IPS-20b (cell line): Measurements from ENCODE around the gene SYS1.

Experiments
- H3K27ac ChIP-seq: one replicate; pipeline ENCODE4 v1.5.1; 2013; ENCODE audit warnings: low read length
- H3K27me3 ChIP-seq: 2 replicates; pipeline ENCODE4 v1.6.1; 2013; ENCODE audit warnings: mild to moderate bottlenecking, low read length, inconsistent platforms; ENCODE audit not compliant: insufficient read depth
- H3K36me3 ChIP-seq: 2 replicates; pipeline ENCODE4 v1.6.1; 2013; ENCODE audit warnings: low read depth, mild to moderate bottlenecking, inconsistent platforms, low read length, moderate library complexity; ENCODE audit not compliant: insufficient read depth
- H3K4me1 ChIP-seq: 2 replicates; pipeline ENCODE4 v1.6.1; 2013; ENCODE audit warnings: mild to moderate bottlenecking, control low read depth, inconsistent platforms, low read length, moderate library complexity; ENCODE audit not compliant: insufficient read depth
- H3K4me3 ChIP-seq: 2 replicates; pipeline ENCODE4 v1.5.1; 2013; ENCODE audit warnings: mild to moderate bottlenecking, low read length, inconsistent platforms
- H3K9ac ChIP-seq: 2 replicates; pipeline ENCODE4 v1.6.1; 2013; ENCODE audit warnings: low read depth, mild to moderate bottlenecking, inconsistent platforms, low read length, moderate library complexity
- H3K9me3 ChIP-seq: 2 replicates; pipeline ENCODE4 v1.6.1; 2013; ENCODE audit warnings: mild to moderate bottlenecking, low read depth, low read length, inconsistent platforms; ENCODE audit not compliant: insufficient read depth

SYS1 gene

DNA sequence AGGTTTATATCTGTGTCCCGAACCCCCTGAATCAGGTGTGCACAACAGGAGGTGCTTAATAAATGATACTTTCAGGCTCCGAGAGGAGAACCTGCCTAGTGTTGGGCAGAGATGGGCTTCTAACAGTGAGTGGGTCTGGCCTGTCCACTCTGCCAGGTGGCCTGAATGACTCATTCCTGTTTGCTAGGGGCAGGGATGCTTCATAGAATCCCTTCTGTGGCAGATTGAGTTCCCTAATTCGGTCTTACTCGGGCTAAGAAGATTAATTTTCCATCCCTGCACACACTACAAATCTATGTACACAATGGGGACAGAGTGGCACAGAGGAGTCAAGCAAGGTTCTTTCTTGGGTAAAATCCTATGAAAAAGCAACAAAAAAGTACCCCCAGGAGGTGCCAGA is 34.5 kb upstream of the SYS1 start:
- H3K36me3 ChIP-seq: peaks cover 75% of the 10 kb centered on the region
- H3K9ac ChIP-seq: no peak overlapping the region

DNA sequence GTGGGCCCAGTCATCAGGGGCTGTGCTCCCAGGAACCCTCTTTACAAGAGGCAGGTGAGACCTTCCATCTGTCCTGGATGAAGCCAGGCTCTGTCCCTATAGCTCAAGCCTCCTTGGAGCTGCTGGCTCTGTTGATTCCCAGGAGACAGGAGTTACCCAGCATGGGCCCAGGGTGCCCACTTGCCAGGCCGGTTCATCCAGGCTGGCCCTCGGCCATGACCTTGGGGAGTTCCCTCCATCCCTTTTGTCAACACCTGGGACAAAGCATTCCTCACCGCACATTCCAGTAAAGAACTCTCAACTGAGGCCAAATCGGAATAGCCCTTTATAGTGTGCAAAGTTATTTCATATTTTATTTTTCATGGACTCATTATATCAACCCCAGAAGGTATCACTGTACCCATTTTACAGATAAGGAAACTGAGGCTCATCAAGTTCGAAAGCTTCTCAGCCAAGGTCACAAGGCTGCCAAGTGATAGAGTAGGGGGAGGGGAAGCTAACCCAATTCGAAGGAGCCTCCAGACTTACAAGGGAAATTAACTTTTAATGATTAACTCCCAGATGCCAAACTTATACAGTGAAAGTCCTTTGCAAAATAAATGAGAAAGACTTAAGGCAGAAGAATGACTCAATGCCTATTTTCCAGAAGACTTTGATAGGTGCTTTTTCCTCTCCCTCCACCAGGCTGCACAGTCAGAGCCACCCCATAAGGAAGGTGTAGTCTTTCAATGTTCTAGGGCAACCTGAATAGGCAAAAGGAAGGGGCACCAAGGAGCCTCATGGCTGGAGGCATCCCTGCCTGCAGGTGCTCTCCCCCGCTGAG is 33.2 kb upstream of the SYS1 start:
- no peak overlapping the region for H3K4me3 ChIP-seq
- peaks cover 76% of the 10 kb centered on the region for H3K36me3 ChIP-seq
- H3K9ac ChIP-seq: no peak overlapping the region
- H3K9me3 ChIP-seq: no peaks in the 10 kb centered on the region
- no peaks in the 10 kb centered on the region for H3K4me1 ChIP-seq
- H3K27ac ChIP-seq: no peak overlapping the region
- H3K27me3 ChIP-seq: no peaks in the 10 kb centered on the region

More for the DNA sequence above, 34.5 kb upstream of the SYS1 start:
- Histone ChIP-seq H3K4me1 (no peaks in the 10 kb centered on the region), H3K27ac (no peak overlapping the region), H3K9me3 (no peaks in the 10 kb centered on the region), H3K27me3 (no peaks in the 10 kb centered on the region), H3K4me3 (no peak overlapping the region)

DNA sequence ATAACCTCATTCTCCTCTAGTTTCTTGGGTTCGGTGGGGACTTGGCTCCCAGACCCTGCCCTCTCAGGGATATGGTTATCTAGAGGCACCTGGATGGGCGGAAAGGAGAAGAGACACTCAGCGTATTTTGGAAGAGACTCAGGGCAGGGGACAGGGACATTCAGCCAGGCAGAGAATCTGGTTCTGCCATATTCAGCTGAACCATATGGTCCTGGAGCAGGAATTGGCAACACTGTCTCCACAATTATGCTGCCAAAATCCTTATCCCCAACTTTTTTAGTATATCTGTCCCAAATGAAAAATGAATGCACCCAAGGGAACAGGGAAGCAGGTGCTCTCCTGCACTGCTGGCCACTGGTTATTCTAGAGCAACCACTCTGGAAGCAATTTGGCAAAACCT is 32.5 kb upstream of the SYS1 start:
- H3K36me3 ChIP-seq: peaks cover 79% of the 10 kb centered on the region
- no peak overlapping the region for H3K4me3 ChIP-seq
- no peaks in the 10 kb centered on the region for H3K9me3 ChIP-seq
- no peak overlapping the region for H3K27ac ChIP-seq
- no peak overlapping the region for H3K9ac ChIP-seq
- H3K27me3 ChIP-seq: no peaks in the 10 kb centered on the region
- H3K4me1 ChIP-seq: no peaks in the 10 kb centered on the region

DNA sequence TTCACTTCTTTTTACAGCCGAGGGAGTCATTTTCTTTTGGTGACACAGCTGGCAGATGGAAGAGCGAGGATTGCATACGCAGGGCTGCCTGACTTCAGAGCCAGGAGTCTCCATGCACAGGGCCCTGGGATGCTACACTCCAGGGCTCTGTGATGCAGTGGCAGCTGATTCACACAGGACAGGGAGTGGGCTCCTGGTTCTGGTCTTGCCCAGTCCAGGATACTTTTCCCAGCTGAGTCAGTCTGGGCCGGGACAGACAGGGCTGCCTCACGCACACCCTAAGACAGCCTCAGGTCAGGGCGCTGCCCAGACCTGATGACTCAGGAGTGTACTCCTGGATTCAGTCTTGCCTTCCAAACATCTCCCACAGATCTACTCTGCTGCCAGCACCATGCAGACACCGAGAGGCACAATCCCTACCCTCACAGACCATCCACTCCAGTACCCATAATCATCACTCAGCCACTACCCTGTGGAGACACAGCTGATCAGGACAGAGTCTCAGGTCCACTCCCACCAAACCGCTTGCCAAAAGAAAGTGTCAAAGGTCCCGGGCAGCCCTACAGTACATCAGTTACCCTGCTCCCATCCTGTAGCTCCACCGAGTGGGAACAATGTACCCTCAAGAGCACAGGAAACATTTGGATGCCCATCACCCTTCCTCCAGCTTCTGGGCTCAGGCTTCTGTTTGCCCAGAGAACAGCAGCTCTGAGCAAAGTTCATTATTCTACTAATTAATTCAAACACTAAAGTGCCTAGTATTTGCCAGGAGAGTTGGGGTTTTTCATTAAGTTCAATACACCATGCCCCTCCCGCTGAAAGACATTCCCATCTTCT is 26.2 kb upstream of the SYS1 start:
- Histone ChIP-seq H3K9ac (no peak overlapping the region), H3K27ac (no peak overlapping the region), H3K27me3 (no peaks in the 10 kb centered on the region), H3K4me3 (no peak overlapping the region), H3K9me3 (no peaks in the 10 kb centered on the region), H3K4me1 (peaks cover 43% of the 10 kb centered on the region), H3K36me3 (peaks cover 41% of the 10 kb centered on the region)

DNA sequence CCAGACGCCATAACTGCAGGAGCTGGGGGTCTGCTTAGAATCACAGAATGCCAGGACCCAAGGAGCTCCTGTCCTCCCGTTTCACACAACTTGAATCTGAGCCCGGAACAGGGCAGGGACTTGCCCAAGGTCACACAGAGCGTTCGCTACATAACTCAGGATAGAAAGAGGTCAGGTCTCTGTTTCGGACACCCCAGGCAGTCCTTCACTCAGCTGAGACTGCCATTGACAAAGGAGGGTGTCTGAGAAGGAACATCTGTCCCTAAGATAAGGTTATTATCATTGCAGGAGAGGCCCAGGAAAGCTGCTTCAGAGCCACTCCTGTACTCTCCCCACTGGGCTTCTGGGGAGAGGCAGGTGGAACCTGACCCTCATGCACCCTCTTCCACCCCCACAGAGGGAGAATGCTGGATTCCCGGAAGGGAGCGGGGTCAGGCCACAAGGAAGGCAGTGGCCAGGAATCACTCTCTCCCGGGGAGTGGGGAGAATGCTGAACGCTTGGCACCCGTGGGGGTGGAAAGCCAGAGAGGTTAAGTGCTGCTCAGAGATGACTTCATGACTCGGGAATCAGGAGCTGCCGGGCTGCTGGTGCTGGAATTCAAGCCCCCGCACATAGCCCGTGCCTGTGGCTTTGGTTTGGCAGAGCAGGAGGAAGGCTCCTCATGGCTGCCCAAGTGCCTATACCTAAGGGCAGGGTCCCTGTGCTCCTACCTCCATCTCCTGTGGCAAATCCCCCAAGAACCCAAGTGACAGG is 25.4 kb upstream of the SYS1 start:
- Histone ChIP-seq H3K9me3 (no peaks in the 10 kb centered on the region), H3K27ac (no peak overlapping the region), H3K36me3 (peaks cover 33% of the 10 kb centered on the region), H3K4me1 (peaks cover 48% of the 10 kb centered on the region), H3K27me3 (no peaks in the 10 kb centered on the region), H3K9ac (peak overlapping the region; percentile 28; the same call in 1 of the 2 replicates), H3K4me3 (no peak overlapping the region)

DNA sequence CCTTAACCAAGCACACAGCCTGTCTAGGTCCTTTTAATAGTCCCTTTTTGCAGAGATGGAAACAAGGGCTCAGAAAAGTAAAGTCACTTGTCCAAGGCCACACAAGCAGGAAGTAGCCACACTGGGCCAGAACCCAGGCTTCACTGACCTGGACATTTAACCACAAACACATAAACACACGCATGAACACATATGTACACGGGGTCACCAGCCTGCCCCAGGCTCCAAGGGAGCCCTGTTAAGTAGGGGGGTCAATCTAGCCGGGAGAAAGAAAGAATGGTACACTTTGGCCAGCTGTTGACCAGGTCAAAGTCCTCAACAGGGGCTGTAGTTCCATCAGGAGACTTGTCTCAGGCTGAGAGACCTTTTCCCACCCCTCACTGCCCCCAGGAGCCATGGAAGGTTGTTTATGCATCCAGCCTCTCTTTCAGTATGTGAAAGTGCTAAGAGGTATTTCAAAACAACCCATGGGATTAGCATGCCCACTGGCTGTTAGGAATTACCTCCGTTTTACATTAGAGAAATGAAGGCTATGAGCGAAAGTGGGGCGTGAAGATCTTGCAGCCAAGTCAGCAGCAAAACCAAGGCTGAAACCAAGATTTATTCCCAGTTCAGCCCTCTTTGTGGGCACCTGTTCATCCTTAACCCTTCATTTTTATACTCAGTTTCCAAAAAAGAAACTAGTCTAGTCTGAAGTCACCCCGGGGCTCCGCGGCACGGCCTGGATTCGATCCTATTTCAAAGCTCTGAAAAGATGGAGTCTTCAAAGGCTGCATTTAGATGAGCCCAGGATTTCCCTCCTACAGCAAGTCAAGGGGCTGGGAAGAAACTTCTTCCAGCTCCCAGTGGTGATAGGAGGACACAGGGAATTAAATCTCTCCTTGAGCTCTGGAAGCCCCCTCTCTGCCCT is 24.6 kb upstream of the SYS1 start:
- H3K27ac ChIP-seq: no peak overlapping the region

DNA sequence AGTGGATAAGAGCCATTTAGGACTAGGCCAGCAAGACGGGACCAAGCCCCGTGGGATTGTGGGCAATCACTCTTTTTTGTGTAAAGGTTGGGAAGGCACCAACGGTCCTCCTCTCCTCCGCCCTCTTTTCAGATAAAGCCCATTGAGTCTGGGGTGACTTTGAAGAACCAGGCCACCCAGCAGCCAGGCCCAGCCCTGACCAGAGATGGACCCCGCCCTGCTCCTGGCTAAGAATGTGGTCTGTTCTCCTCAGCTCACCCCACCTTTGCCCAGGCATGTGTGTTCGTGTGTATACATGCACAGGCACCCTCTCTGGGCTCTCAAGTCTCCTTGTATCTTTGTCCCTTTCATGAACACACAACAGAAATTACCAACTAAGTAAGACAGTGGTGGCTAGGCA is 23.9 kb upstream of the SYS1 start:
- peaks cover 64% of the 10 kb centered on the region for H3K4me1 ChIP-seq
- no peak overlapping the region for H3K4me3 ChIP-seq
- no peak overlapping the region for H3K9ac ChIP-seq
- peaks cover 26% of the 10 kb centered on the region for H3K36me3 ChIP-seq
- H3K27ac ChIP-seq: no peak overlapping the region
- no peaks in the 10 kb centered on the region for H3K27me3 ChIP-seq
- no peaks in the 10 kb centered on the region for H3K9me3 ChIP-seq

More for the DNA sequence above, 24.6 kb upstream of the SYS1 start:
- Histone ChIP-seq H3K36me3 (peaks cover 26% of the 10 kb centered on the region), H3K4me1 (peaks cover 57% of the 10 kb centered on the region), H3K9me3 (no peaks in the 10 kb centered on the region), H3K4me3 (no peak overlapping the region), H3K27me3 (no peaks in the 10 kb centered on the region), H3K9ac (no peak overlapping the region)

DNA sequence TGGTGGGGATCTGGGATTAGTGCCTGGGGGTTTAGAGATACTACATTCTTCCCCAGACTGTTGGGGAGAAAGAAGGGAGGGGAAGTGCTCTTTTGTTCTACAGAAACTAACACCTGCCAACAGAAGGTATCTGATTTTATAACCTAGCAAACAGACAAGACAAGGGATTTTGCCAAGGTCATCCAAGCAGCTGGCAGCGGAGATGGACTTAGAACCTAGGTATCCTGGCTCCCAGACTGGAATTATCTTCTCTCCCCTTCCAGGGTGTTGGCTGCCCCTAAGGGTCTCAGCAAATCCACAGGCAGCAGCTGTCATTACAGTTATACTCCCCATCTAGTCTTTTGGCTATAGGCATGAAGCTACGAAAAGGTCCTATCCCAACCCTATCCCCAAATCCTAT is 23.2 kb upstream of the SYS1 start:
- H3K36me3 ChIP-seq: peaks cover 24% of the 10 kb centered on the region
- no peaks in the 10 kb centered on the region for H3K9me3 ChIP-seq
- H3K9ac ChIP-seq: peak overlapping the region; percentile 89; the same call in 1 of the 2 replicates
- peaks cover 71% of the 10 kb centered on the region for H3K4me1 ChIP-seq
- H3K4me3 ChIP-seq: no peak overlapping the region
- H3K27me3 ChIP-seq: no peaks in the 10 kb centered on the region
- H3K27ac ChIP-seq: no peak overlapping the region

DNA sequence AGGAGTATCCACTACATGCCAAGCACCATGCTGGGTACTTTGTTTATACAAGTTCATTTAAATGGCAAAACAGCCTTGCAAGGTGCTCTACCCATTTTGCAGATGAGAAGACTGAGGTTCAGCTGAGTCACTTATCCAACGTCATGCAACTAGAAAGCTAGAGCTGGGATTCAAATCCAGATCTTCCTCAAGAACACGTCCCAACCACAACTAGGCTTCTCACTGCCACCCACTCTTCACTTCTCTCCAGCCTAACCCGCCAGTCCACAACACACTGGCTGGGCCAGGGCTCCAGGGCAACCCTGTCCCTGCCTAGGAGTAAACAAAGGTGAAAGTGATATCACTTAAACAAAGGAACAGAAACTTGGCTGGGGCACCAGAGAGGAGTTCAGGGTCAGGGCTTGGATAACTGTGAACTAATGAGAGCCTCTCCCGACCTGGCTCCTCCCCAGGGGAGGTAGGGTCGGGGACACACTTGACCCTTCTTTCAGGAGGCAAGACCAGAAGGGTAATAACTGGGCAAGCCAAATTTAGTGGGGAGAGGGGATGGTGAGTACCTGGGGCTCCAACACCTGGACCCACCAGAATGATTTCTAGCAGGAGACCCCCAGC is 22.6 kb upstream of the SYS1 start:
- H3K4me1 ChIP-seq: peaks cover 76% of the 10 kb centered on the region
- H3K4me3 ChIP-seq: peak overlapping the region; percentile 46; the same call in 1 of the 2 replicates
- peaks cover 21% of the 10 kb centered on the region for H3K36me3 ChIP-seq
- H3K9ac ChIP-seq: peak overlapping the region; percentile 89; the same call in 1 of the 2 replicates
- H3K27ac ChIP-seq: peak overlapping the region; percentile 96
- no peaks in the 10 kb centered on the region for H3K9me3 ChIP-seq
- no peaks in the 10 kb centered on the region for H3K27me3 ChIP-seq

DNA sequence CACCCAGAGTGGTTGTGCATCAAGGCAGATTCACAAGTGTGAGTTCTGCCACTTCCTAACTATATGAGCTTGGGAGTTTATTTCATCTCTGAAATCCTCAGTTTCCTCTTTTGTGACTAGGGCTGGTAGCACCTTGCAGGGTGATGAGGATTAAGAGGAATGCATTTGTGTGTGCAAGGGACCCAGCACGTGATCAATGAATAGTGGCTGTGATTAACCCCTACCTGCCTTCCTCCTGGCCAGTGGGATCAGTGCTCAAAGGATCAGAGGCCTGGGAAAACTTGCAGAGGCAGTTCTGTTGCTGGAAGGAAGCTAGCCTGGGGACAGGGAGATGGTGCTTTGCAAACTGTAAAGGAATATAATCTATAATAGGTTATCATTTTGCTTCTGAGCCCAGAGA is 22.0 kb upstream of the SYS1 start:
- Histone ChIP-seq H3K4me1 (peaks cover 82% of the 10 kb centered on the region), H3K36me3 (peaks cover 17% of the 10 kb centered on the region), H3K4me3 (peak overlapping the region; percentile 68), H3K9me3 (no peaks in the 10 kb centered on the region), H3K9ac (peak overlapping the region; percentile 89; the same call in 1 of the 2 replicates), H3K27me3 (no peaks in the 10 kb centered on the region), H3K27ac (peak overlapping the region; percentile 96)
